ENCODE data around the gene XCR1.

XCR1 gene

DNA sequence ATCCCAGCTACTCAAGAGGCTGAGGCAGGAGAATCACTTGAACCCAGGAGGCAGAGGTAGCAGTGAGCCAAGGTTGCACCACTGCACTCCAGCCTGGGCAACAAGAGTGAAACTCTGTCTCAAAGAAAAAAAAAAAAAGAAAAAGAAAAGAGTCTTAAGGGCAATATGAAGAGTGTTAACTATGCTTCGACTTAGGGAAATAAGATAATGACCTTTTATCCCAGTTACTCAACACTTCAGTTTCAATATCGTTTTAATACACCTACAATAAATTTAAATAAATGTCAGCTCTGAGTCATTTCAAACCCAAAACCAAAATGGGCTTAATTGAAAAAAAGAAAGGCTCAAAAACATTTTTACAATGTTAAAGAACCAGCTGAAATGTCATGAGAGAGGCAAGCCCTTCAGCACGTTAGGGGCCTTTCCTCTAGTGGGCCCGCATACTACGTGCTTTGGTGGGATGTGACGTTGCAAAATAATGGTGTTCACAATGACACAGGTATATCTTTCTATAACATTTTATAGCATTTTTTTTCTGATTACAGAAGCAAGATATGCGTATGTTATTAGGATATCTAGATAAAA is 47.0 kb downstream of the XCR1 start:
- DNase-seq = no peak

DNA sequence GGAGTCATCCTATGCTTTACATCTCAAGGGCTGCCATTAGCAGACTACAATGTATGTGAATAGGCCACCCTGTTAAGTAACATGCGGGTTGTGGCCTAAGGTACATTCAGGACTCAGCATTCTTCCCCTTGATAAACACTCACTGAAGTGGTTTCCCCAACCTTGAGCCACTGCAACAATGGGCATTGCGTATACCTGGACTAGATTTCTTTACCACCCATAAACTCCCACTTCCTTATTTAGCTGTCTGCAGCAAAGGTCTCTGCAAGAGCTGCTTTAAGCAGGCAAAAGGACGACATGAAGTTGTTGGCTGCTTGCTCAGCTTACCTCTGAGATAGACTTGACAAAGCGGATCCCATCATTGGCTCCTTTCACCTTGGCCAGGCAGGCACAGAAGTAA is 47.9 kb downstream of the XCR1 start:
- DNase-seq = no peak

DNA sequence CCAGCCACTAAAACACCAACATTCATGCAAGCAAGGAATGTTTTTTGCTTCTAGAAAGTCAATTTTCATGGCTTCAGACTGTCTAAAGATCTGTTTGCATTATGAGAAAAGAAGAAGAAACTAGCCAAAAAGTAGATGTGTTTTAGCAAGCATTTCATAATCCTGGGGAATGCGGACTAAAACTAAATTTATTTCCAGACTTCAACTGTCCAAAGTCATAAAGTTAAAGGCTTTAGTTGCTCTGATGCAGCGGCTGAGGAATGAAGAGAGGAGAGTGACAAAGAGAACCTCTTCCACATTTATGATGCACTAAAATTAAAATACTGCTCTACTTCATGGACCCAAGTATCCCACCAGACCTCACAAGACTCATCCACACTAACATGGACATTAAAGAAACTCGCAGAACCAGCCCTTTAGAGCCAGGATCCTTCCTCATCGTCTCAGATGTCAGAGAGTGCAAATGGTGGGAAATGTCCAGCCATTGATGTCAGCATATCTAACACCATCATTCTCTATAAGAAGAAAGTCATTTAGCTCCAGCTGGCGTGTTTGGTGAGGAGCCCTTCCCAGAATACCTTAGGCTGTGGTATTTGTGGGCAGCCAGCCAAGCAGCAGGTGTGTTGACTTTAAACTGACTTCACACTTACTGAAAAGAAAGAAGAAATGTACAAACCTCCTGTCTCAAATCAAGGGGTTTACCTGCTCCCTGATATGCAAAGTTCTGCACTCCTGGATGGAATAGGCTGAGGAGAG is 49.1 kb downstream of the XCR1 start:
- no peak for DNase-seq

DNA sequence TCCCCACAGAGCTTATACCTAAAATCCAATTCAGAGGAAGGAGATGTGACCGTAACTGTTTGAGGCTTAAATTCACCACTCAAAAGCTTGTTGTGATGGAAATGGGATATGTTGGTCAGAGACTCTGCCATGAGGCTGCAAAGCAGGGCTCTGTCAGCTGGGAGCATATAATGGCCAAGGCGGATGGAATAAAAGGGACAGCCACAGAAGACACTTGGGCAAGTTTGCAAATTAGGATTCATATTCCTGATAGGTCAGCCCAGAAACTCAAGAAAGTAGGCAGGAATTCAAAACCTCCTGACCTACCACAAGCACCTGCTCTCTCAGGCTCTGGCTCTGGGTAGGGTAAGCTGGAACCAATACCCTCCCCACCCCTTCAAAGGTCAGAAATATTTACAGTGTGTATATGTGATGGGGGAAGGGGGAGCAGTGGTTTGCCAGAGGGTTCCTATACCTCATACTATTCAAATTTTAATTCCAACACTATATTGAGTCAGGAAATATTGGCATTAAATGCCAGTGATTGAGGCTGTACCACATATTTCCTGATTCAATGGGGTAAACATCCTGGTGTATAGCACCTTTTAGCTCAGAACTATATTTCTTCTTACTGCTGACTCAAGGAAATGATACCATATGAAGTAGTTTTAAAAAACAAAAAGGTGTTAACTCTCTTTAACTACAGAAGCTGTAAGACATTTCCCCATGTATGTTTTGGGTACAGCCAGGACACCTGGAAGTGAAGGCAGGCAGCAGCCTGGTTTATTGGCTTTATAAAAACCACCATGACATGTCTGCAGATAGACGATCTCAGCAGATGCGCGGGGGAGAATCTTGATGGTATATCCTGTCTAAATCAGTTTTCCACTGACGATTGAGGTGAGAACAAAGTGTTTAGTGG is 50.8 kb downstream of the XCR1 start:
- DNase-seq = no peak

DNA sequence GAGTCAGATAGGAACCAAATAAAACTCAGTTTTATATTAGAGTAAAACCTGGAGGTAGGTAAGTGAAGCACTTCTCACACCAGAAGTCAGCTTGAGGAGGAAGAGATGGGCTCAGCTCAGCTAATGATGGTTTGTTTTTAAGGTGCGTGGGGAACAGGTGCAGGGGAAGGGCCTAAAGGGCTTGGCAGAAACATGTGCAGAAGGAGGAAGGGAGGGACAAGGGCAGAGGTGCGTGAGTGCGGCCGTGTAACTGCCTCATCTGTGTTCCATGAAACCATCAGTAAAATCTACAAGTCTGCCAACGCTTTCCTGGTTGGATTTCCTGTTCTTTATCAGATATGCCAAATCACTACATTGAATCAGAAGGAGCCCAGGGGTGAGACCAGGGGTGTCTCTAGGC is 51.6 kb downstream of the XCR1 start:
- no peak for DNase-seq

DNA sequence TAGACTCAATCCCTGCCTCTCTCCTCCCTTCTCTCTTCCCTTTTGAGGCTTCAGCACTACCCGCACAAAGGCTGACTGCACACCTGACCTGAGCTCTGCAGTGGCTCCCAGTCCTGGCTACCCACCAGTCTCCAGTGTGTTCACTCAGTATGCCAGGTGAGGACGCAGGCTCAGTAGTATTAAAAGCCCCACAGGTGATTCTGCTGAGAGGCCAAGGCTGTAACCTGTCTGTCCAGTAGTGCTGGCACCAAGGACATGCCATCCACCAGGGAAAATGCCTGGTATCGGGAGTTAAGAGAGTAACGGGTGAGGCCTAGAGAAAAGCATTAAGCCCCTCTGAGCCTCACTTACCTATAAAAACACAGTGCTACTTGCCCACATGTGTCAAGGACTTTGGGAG is 52.6 kb downstream of the XCR1 start:
- DNase-seq = no peak

DNA sequence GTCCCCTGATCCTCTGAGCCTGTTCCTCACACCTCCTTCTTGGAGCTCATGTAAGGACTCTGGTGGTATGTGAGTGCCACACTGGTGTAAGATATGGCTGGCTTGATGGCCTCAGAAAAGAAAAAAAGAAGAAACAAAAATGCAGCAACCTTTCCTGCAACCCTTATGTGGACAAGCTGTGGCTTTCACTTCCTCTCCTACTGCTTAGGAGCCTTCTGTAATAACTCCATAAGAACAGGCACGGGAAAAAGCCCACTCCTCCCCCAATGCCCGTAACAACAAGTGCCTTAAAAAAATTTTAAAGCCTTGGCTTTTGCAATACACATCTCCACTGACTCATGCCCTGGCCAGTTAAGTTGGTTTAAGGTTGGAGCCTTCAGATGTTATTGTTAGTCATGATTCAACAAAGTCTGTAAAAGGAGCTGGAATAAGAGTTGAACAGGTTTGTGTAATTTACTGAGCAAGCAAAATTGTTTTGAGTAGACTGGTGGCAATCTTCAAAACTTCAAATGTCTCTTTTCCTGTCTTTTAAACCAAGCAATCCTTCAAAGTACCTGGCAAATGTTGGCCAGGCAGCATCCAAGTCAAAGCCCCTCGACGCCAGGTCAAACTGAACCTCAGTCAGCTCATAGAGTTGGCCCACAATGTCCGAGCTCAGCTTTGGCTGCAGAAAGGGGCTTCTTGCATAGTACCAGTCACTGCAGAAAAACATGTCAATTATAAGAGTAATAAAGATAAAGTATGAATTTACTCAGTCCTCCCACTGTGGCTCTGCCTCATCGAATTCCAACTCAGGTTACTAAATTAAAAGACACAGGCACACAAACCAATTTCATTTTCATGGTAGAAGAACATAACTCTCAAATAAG is 54.5 kb downstream of the XCR1 start:
- DNase-seq = no peak

DNA sequence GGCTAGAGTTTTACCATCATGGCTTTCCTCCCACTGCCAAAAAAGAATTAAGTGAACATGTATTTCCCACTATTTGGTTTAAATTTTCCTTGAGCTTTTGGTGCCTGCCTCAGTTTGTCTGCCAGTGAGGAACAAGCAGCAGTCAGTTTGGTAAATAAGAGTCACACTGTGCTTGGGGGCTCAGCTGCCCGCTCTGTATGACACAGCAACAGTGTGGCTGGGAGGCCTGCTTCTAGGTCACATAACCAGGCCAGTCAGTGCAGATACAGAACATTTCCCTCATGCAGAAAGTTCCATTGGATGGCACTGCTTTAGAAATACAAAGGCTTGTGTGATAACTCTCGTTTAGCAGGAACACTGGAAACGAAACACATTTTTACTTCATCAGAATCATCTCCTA is 57.3 kb downstream of the XCR1 start:
- DNase-seq = no peak

DNA sequence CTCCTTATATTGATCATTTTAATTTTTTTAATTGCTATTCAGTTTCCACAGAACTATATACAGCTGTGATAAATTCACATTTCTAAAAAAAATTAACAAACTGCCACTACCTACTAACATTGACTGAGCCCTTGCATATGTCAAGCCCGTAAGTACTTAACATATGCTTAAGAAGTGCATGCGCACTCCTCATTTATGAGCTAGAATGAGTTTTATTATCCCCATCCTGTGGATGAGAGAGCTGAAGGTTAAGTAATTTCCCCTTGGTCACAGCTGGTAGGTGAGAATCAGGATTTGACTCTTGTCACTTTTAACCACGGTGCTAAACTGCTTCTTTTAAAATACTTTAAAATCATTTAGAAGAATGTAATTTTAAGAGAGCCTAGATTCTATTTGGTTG is 58.2 kb downstream of the XCR1 start:
- DNase-seq = no peak

DNA sequence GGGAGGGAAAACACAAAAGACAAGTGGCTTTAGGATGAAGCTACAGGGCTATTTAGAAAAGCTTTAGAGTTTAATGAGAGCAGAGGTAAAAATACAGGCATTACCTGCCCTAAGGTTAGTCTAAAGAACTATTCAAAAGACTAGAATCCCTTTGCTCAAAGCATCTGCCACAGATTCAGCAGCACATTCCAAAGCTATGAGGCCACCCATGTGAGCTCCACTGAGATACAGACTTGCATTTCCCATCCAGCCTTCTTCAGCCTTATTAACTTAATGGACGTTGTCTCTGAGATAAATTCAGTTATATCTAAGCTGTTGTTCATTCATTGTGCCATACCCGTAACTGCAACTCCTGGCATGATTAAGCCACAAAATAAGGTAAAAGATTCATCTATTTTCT is 58.6 kb downstream of the XCR1 start:
- DNase-seq = no peak

DNA sequence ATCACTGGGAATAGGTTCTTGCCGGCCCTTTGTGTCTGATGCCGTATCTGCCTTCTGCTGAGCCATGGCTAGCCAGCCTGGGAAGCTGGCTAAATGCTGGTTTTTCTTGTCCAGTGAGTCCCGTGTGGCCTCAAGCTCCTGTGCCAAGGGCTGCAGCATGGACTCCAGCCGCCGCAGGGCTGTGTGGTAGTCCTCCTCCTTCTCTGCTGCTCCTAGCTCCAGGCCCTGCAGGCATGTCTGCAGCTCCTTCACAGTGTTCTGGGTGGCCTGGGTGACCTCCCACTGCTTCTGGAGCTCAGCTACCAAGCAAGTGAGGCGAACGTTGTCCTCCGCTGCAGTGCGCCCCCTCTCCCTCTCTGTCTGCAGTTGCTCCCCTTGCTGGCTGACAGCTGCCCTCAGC is 59.1 kb downstream of the XCR1 start:
- no peak for DNase-seq

DNA sequence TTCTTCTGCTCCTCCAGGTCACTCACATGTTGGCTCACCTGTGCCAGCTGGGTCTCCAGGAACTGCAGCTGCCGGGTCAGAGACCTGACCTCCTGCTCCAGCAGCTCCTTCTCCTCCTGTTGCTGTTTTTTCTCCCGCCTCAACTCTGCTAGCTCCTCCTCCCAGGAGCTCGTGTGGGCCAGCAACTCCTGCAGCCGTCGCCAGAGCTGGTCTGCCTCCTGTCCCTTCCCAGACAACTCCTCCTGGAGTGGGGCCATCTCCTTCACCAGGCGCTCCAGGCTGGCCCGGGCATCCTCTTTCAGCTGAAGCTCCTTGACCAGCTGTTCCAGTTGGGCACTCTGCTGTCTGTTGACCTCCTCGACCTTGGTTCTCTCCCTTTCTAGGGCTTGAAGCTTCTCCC is 59.6 kb downstream of the XCR1 start:
- DNase-seq = no peak

Data from NCI-H1694 treated with DMSO at 0.1 percent for 48 hours (cell line).